PFSK-1 (cell line): ENCODE measurements around the gene RER1.

ENCODE experiments used
- FOXP2 ChIP-seq: optimal IDR thresholded peaks from 2 replicates; pipeline ENCODE3; 2011; ENCODE audit warnings: borderline replicate concordance, control low read depth, inconsistent platforms; ENCODE audit not compliant: insufficient read depth; ENCODE audit errors: extremely low read length, extremely low read depth
- POLR2AphosphoS5 ChIP-seq: IDR thresholded peaks from 2 replicates; pipeline ENCODE4 v1.6.1; 2012; ENCODE audit warnings: low read depth, mild to moderate bottlenecking, control low read depth, low read length, moderate library complexity
- SIN3A ChIP-seq: IDR thresholded peaks from 2 replicates; pipeline ENCODE4 v1.6.1; 2012; ENCODE audit warnings: mild to moderate bottlenecking, low read length, moderate library complexity, borderline replicate concordance; ENCODE audit not compliant: insufficient read depth
- TAF1 ChIP-seq: IDR thresholded peaks from 2 replicates; pipeline ENCODE4 v1.6.1; 2012; ENCODE audit warnings: low read length, control low read depth, borderline replicate concordance; ENCODE audit not compliant: insufficient read depth
- TF ChIP-seq, protein P1 (sequence below), 2 experiments: IDR thresholded peaks; 2 replicates each; pipeline versions ENCODE4 v1.6.1 to v1.8.0; 2011 to 2012; ENCODE audit warnings: low read depth in 2 of 2, low read length in 2 of 2, control low read depth in 1 of 2, inconsistent platforms in 1 of 2, mild to moderate bottlenecking in 1 of 2, moderate library complexity in 1 of 2; ENCODE audit not compliant: insufficient read depth in 1 of 2

The RER1 gene

DNA sequence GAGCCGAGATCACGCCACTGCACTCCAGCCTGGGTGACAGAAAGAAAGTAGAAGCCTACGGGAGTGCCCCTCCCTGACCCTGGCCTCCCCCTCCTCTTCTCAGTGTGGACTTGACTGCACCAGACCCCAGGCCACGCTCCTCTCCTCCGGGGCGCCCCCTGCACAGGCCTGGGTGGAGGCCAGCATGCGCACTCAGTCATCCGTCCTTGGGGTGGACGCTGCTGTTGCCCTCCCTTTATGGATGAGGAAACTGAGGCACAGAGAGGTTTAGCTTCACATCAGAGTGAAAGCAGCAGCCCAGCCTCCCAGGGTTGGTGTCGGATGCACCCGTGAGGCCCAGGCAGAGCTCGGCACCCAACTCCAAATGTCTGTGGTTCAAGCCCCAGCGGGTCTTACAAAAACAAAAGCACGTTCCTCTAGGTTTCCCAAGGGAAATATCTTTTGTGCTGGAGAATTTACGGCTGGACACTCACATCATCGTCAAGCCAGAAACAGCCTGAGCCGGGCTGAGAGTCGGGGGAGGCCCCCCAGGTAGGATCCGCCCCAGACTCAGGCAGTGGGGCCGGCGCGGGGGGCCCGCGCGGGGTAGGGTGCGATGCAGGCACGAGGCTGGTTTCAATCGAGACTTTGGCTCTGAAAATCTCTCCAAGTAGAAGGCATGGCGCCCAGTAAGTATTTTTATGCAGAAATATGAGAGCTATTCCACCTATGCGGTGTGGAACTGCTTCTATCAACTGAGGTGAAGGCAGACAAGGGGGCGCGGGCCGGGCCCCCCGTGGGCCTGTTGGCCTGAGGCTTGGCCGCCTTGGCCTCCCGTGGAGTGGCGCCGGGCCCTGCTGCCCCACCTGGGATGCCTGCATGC, 36.9 kb upstream of the RER1 start:
- TF ChIP-seq SIN3A = no peak
- no peak for TF ChIP-seq TAF1
- TF ChIP-seq, protein P1, sequence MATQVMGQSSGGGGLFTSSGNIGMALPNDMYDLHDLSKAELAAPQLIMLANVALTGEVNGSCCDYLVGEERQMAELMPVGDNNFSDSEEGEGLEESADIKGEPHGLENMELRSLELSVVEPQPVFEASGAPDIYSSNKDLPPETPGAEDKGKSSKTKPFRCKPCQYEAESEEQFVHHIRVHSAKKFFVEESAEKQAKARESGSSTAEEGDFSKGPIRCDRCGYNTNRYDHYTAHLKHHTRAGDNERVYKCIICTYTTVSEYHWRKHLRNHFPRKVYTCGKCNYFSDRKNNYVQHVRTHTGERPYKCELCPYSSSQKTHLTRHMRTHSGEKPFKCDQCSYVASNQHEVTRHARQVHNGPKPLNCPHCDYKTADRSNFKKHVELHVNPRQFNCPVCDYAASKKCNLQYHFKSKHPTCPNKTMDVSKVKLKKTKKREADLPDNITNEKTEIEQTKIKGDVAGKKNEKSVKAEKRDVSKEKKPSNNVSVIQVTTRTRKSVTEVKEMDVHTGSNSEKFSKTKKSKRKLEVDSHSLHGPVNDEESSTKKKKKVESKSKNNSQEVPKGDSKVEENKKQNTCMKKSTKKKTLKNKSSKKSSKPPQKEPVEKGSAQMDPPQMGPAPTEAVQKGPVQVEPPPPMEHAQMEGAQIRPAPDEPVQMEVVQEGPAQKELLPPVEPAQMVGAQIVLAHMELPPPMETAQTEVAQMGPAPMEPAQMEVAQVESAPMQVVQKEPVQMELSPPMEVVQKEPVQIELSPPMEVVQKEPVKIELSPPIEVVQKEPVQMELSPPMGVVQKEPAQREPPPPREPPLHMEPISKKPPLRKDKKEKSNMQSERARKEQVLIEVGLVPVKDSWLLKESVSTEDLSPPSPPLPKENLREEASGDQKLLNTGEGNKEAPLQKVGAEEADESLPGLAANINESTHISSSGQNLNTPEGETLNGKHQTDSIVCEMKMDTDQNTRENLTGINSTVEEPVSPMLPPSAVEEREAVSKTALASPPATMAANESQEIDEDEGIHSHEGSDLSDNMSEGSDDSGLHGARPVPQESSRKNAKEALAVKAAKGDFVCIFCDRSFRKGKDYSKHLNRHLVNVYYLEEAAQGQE (IDR thresholded peaks at IDR 0.05; ENCODE audit: insufficient read depth in 1 of 2, low read depth in 2 of 2, low read length in 2 of 2) = no peak
- TF ChIP-seq POLR2AphosphoS5 = no peak
- no peak for TF ChIP-seq FOXP2

DNA sequence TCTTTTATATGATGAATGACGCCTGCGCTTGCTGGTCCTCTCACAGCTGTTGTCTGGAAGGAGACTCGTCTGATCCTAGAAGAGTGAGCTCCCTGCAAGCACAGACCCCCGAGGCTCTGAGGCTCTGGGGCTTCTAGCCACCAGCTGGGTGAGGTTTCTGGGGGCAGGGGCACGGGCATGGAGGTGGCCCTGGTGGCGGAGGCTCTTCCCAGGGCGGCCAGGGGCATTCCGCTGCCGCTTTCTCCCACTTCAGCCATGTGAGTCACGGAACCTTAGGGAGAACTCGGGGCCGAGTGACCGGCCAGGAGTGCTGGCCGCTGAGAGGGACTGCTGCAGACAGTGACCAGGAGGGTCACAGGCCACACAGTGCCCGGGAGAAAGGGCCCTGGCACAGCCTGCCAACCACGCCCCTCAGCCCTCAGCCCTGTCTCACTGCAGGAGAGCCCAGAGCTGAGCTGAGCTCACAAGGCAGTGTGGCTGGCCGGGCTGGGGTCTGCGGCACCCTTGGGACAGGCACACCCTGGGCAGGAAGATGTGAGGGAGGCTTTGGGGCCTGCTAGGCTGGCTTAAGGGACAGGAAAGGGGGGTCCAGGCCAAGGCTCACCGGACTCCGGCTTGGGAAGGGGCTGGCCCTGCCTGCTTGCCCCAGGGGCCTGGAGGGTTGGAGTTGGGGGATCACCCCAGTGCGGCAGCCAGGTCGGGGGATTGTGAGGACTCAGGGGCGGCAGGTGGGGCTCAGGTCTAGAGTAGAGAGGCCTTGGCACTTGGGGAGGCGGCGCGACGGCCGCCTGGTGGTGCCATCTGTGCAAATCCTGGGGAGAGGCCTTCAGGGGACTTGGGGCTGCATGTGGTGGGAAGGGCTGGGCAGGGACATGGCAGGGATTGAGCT, 36.0 kb upstream of the RER1 start:
- TF ChIP-seq TAF1 (no peak), SIN3A (no peak)

DNA sequence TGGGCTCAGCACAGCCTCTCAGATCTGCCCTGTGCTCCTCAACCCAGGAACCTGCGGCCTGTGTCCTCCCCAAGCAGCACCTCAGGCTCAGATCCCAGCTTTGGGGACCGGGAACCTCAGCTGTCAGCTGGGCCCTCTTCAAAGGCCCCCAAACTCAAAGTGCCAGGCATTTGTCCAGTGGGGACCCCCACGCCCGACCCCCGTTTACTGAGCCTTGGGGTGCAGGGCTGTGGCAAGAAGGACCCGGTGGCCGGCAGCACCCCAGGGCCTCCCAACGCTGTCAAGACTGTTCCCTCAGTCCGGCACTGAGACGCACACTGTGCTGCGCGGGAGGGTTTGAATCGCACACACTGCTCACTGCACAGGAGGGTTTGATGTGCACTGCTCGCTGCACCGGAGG, 35.2 kb upstream of the RER1 start:
- TF ChIP-seq TAF1 = no peak
- no peak for TF ChIP-seq FOXP2
- TF ChIP-seq POLR2AphosphoS5 = no peak
- TF ChIP-seq, protein P1 (IDR thresholded peaks at IDR 0.05; ENCODE audit: insufficient read depth in 1 of 2, low read depth in 2 of 2, low read length in 2 of 2) = no peak
- no peak for TF ChIP-seq SIN3A

DNA sequence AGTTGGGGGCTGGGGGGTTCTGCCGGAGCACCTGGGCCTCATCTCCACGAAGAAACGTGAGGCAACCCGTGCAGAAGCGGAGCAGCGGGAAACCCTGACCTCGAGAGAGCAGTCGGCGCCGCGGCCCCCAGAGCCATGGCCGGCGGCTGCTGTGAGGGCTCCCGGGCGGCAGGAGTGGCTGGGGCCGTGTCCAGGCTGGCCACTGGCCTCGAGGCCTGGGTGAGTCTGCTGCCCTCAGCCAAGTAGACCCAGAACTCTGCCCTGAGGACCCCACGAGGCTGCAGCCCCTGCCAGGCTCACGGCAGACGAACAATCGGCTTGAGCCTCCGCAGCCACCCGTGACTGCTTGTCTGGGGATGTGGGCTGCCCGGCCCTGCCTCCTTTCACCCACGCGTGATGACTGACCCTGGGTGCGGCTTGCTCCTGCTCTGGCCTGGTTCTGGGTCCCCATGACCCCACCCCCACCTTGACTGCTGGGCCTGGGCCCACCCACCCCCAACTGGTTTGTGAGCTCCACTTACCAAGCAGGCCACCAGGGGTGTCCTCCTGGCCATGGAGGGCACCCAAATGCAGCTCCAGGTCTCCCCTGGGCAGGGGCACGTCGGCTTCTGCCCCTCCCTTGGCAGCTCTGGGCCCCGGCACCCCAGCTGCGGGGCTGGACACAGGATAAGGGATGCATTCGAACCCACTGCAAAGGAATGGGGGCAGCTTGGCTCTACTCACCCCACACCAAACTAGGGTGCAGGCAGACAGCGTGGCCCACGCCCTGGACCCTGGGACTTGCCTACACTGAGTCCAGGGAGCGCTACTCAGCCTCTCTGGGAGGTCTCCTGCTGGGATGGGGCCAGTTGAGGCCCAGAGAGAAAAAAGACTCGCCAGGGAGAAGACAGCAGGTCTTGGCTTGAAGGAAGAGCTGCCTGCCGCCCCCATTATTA, 34.5 kb upstream of the RER1 start:
- TF ChIP-seq POLR2AphosphoS5 = no peak
- no peak for TF ChIP-seq SIN3A
- no peak for TF ChIP-seq TAF1
- TF ChIP-seq, protein P1 (IDR thresholded peaks at IDR 0.05; ENCODE audit: insufficient read depth in 1 of 2, low read depth in 2 of 2, low read length in 2 of 2) = no peak
- TF ChIP-seq FOXP2 = no peak

DNA sequence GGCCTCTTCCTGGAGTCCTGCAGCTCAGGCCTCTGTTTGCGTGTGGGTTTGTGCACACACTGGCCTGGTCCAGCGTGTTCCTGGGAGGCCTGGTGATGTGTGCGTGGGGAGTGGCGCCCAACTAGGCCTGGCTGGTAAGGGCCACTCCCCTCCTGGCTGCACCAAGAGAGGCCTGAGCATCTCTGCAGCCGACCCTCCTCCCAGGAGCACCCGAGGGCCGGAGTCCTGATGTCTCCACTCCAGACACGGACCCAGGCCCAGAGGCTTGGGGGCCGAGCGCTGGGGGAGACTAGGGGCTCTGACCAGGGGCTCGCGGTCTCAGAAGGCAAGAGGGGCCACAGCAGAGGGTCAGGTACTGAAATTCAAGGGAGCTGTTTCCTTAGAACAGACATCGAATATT, 33.6 kb upstream of the RER1 start:
- TF ChIP-seq SIN3A = no peak
- no peak for TF ChIP-seq TAF1
- no peak for TF ChIP-seq POLR2AphosphoS5
- TF ChIP-seq, protein P1 (IDR thresholded peaks at IDR 0.05; ENCODE audit: insufficient read depth in 1 of 2, low read depth in 2 of 2, low read length in 2 of 2) = no peak
- TF ChIP-seq FOXP2 = no peak
